Gastroesophageal sphincter (tissue), 3 donors: ENCODE data around the gene NDE1.

Experiments used
- CTCF ChIP-seq, 4 experiments: fragments of 200-600 bp in 2 of 4; fragments of 450-650 bp in 2 of 4; sonication (generic) in 1 of 4; IDR thresholded peaks; one replicate each; pipeline ENCODE4 v1.5.1; 2017 to 2019; ENCODE audit warnings: antibody characterized with exemption in 4 of 4, mild to moderate bottlenecking in 2 of 4, moderate library complexity in 2 of 4
- POLR2A ChIP-seq, 2 donors: fragments of 450-650 bp; IDR thresholded peaks; one replicate each; pipeline ENCODE4 v1.6.1; 2017; ENCODE audit warnings: antibody characterized with exemption in 2 of 2, mild to moderate bottlenecking in 2 of 2, moderate library complexity in 1 of 2
- POLR2AphosphoS5 ChIP-seq: sonication (generic); formaldehyde crosslinking; IDR thresholded peaks from one replicate; pipeline ENCODE4 v1.6.1; 2017; ENCODE audit warnings: antibody characterized with exemption

- TF ChIP-seq CTCF (IDR thresholded peaks at IDR 0.05) (no peak), POLR2AphosphoS5 (no peak), POLR2A (IDR thresholded peaks at IDR 0.05) (no peak)
These were observed 31.7 kb upstream of the NDE1 start for GRCh38 chr16:15618392-15618791.
